Astrocyte of the spinal cord (primary cell): ENCODE results near the gene ZC3H7A.

Source experiments
- DNase-seq: peaks from one replicate; pipeline ENCODE4 v3.0.0; 2011; ENCODE audit warnings: low read depth, low spot score
- H3K4me3 ChIP-seq: 2 replicates; pipeline ENCODE4 v1.5.1; 2011; ENCODE audit warnings: low read depth, mild to moderate bottlenecking, low read length, moderate library complexity
- in situ Hi-C: cut with HindIII; loops from 2 replicates; pipeline ENCODE4 v1.10.0; 2017; ENCODE audit warnings: low sequenced_read_pairs
- TF ChIP-seq, protein P1 (sequence below): IDR thresholded peaks from 2 replicates; pipeline ENCODE4 v1.5.1; 2012; ENCODE audit warnings: low read depth, mild to moderate bottlenecking, low read length, inconsistent platforms

Gene ZC3H7A

DNA sequence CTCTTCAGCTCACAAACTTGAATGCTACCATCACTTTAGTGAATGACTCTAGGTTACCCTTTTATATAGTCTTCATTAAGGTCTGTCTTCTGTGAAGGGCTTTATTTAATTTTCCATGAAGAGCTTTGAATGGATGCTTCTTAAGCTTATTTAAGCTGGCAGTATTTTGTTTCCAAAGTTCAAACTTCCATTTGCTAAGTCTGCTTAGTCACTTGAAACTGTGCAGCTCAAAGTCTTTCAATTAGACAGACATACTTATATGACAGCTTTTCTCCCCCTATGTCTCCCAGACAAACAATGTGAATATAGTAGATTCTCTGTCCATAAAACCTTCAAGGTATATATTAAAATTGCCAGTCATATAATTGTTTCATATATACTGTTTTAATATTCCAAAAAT, 77.9 kb downstream of the ZC3H7A start:
- TF ChIP-seq, protein P1, sequence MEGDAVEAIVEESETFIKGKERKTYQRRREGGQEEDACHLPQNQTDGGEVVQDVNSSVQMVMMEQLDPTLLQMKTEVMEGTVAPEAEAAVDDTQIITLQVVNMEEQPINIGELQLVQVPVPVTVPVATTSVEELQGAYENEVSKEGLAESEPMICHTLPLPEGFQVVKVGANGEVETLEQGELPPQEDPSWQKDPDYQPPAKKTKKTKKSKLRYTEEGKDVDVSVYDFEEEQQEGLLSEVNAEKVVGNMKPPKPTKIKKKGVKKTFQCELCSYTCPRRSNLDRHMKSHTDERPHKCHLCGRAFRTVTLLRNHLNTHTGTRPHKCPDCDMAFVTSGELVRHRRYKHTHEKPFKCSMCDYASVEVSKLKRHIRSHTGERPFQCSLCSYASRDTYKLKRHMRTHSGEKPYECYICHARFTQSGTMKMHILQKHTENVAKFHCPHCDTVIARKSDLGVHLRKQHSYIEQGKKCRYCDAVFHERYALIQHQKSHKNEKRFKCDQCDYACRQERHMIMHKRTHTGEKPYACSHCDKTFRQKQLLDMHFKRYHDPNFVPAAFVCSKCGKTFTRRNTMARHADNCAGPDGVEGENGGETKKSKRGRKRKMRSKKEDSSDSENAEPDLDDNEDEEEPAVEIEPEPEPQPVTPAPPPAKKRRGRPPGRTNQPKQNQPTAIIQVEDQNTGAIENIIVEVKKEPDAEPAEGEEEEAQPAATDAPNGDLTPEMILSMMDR: no peak
- H3K4me3 ChIP-seq: no peak overlapping the region
- no peak for DNase-seq
- in situ Hi-C loops: no loop called here

DNA sequence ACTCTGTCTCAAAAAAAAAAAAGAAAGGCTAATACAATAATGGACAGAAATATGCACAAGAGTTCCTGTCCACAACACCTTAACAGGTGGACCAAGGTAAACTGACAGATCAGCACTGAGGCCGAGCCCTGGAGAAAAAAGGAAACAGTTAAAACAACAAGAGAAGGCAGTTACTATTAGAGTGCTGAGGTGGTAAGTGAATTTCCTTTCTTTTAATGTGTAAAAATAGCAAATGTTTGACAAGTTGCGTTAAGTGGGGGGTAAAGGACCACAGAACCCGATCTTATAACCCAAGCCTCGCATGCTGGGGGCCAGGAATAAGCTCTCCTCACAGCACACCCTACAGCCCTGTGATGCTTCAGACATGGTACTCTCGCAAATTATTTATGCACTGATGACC, 79.2 kb downstream of the ZC3H7A start:
- H3K4me3 ChIP-seq: no peak overlapping the region
- no peak for DNase-seq
- in situ Hi-C loops: no loop called here
- TF ChIP-seq, protein P1: no peak

DNA sequence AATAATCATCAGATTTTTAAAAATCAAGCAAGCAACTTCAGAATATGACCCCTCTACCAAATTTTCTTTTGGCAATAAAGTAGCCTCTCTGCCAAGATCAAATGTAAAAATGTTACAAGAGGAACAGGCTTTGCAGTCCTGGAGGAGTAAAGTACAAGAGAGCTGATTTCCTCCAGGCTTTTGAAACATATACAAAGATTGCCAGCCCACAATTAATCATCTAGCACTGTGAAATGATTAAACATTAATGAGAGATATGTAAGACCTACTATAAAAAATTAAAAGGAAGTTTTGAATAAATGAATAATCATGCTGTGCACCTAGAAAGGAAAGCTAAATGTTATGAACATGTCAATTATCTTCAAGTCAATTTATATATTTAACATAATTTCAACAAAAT, 80.7 kb downstream of the ZC3H7A start:
- DNase-seq: no peak
- TF ChIP-seq, protein P1: no peak
- in situ Hi-C loops: no loop called here
- H3K4me3 ChIP-seq: no peak overlapping the region

DNA sequence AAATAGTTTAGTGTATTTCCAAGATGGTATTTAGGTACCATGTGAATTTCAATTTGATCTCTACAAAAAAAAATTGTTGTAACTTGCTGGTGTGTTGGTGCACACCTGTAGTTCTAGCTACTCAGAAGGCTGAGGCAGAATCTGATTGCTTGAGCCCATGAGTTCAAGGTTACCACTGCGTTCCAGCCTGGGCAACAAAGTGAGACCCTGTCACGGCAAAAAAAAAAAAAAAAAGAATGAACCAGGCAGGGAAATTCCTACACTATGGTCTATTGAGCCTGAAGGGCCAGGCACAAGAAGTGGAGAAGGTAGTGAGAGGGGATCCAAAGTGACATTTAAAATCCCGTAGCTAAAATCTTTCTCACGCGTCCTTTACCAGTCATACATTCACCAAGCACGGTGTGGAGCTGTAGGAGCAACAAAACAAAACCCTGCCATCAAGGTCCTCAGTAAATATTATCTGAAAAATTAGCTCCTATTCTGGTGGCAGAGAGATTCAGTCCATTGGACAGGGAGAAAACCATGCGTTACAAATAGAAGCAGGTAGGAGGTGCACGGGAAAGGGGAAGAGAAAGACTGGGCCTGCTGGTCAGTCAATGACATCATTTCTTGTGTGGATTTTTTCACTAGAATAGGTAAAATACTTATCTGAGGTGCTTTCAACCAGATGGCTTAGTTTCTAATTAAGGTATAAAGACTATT, 81.7 kb downstream of the ZC3H7A start:
- in situ Hi-C loops: no loop called here

DNA sequence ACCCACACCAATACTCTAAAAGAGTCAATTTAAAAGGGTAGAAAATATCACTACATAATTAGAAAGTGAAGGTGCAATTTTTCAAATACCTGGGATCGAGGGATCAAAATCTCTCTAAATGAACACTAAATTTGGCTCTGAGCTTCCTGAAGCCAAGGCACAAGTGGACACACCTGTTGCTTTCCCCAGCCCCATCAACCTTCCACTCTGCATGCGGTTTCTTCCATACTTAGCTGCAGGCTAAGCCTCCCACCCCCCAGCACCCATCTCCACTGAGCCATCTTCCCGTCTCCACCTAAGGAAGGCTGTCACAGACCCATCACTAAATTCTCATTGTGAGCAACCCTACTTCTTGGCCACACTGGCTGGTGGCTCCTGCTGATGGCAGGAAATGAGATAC, 84.9 kb downstream of the ZC3H7A start:
- TF ChIP-seq, protein P1: no peak
- H3K4me3 ChIP-seq: no peak overlapping the region
- DNase-seq: no peak
- in situ Hi-C loops: no loop called here

More for the DNA sequence above, 81.7 kb downstream of the ZC3H7A start:
- H3K4me3 ChIP-seq: no peak overlapping the region
- no peak for DNase-seq
- TF ChIP-seq, protein P1: no peak

DNA sequence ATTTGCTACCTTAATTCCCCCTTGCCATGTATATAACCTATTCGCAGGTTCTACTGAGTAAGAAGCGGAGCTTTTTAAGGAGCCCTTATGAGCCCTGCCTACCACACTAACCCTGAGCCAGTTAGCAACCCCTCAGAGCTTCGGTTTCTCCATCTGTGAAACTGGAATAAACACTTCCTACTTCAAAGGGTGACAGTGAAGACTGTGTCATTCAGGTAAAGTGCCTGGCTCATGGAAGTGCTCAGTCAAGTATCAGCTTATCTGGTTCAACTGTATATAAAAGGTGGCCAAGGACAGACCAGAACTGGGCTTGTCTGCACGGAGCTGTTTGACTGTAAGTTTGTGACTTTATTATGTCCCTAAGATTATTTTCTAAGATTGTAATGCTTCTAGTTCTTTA, 85.4 kb downstream of the ZC3H7A start:
- in situ Hi-C loops: no loop called here
- TF ChIP-seq, protein P1: no peak
- DNase-seq: no peak
- H3K4me3 ChIP-seq: no peak overlapping the region

DNA sequence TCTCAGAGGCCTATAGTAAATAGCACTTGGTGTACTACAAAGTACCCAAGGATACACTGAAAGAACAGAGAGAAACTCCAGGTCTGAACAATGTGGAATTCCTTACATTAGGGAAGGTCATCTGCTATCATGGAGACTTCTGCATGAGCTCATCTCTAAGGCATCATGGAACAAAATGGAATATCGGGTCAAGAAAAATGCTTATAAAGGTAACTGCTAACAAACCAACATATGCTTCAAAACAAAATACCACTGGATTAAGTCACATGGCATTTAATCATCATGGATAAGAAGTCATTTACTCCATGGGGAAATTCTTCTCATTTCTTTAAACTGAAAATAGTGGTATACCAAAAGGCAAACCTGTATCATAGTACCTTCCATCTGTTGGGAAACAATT, 88.6 kb downstream of the ZC3H7A start:
- in situ Hi-C loops: no loop called here
- DNase-seq: no peak
- TF ChIP-seq, protein P1: no peak
- H3K4me3 ChIP-seq: no peak overlapping the region
